SK-N-SH treated with all-trans-retinoic acid at 6 μM for 48 hours (cell line): ENCODE measurements around the gene MYO9A.

Experiments
- CSDC2 ChIP-seq: fragments of 250-450 bp; sonication (Bioruptor Pico); IDR thresholded peaks from 2 replicates; pipeline ENCODE4 v1.5.0; 2020; ENCODE audit warnings: mild to moderate bottlenecking, moderate library complexity
- OSR1 ChIP-seq: fragments of 250-450 bp; sonication (Bioruptor Pico); IDR thresholded peaks from 2 replicates; pipeline ENCODE4 v1.8.0; 2022; ENCODE audit warnings: moderate library complexity, mild to moderate bottlenecking, inconsistent platforms
- RARB ChIP-seq: fragments of 250-450 bp; sonication (Bioruptor Pico); IDR thresholded peaks from 2 replicates; pipeline ENCODE4 v1.8.0; 2021; ENCODE audit warnings: mild to moderate bottlenecking, moderate library complexity
- TOX ChIP-seq: fragments of 250-450 bp; sonication (Bioruptor Pico); IDR thresholded peaks from 2 replicates; pipeline ENCODE4 v1.8.0; 2021; ENCODE audit warnings: mild to moderate bottlenecking, moderate library complexity, borderline replicate concordance
- ZC3H10 ChIP-seq: fragments of 250-450 bp; sonication (Bioruptor Pico); IDR thresholded peaks from 2 replicates; pipeline ENCODE4 v1.5.1; 2021; ENCODE audit warnings: mild to moderate bottlenecking, moderate library complexity
- ZFP3 ChIP-seq: fragments of 250-450 bp; sonication (Bioruptor Pico); IDR thresholded peaks from 2 replicates; pipeline ENCODE4 v1.5.0; 2020; ENCODE audit warnings: mild to moderate bottlenecking, moderate library complexity
- ZNF565 ChIP-seq: fragments of 450-650 bp; formaldehyde crosslinking; conservative IDR thresholded peaks from 2 replicates; pipeline ENCODE4 v1.5.0; 2020; ENCODE audit warnings: low read depth, mild to moderate bottlenecking, moderate library complexity
- ZNF70 ChIP-seq: fragments of 450-650 bp; formaldehyde crosslinking; IDR thresholded peaks from 2 replicates; pipeline ENCODE4 v1.5.0; 2020; ENCODE audit warnings: mild to moderate bottlenecking, moderate library complexity
- TF ChIP-seq, protein P1 (sequence below): fragments of 250-450 bp; sonication (Bioruptor Pico); IDR thresholded peaks from 2 replicates; pipeline ENCODE4 v1.8.0; 2020; ENCODE audit warnings: mild to moderate bottlenecking, moderate library complexity, borderline replicate concordance
- TF ChIP-seq, protein P2 (sequence below): fragments of 250-450 bp; sonication (Bioruptor Pico); IDR thresholded peaks from 2 replicates; pipeline ENCODE4 v1.5.1; 2020; ENCODE audit warnings: low read depth, mild to moderate bottlenecking, moderate library complexity

DNA sequence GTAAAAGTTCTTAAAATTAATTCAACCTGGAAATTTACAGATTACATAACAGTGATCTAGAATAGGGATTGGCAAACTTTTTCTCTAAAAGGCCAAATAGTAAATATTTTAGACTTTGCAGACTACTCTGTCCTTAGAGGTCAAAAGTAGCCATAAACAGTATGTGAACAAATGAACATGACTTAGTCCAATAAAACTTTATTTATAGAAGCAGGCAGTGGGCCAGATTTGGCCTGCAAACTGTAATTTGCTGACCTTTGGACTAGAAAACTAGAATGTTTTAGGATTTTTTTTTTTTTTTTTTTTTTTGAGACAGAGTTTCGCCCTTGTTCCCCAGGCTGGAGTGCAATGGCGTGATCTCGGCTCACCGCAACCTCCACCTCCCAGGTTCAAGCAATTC is 12.3 kb upstream of the MYO9A start:
- TF ChIP-seq ZNF565 (CRISPR knock-in tag) = no peak
- no peak for TF ChIP-seq RARB (CRISPR knock-in tag)
- no peak for TF ChIP-seq ZFP3 (CRISPR knock-in tag)
- TF ChIP-seq, protein P1, sequence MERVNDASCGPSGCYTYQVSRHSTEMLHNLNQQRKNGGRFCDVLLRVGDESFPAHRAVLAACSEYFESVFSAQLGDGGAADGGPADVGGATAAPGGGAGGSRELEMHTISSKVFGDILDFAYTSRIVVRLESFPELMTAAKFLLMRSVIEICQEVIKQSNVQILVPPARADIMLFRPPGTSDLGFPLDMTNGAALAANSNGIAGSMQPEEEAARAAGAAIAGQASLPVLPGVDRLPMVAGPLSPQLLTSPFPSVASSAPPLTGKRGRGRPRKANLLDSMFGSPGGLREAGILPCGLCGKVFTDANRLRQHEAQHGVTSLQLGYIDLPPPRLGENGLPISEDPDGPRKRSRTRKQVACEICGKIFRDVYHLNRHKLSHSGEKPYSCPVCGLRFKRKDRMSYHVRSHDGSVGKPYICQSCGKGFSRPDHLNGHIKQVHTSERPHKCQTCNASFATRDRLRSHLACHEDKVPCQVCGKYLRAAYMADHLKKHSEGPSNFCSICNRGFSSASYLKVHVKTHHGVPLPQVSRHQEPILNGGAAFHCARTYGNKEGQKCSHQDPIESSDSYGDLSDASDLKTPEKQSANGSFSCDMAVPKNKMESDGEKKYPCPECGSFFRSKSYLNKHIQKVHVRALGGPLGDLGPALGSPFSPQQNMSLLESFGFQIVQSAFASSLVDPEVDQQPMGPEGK (CRISPR knock-in tag) = no peak
- no peak for TF ChIP-seq OSR1 (CRISPR knock-in tag)
- TF ChIP-seq CSDC2 = no peak
- TF ChIP-seq TOX (CRISPR knock-in tag) = no peak
- TF ChIP-seq, protein P2, sequence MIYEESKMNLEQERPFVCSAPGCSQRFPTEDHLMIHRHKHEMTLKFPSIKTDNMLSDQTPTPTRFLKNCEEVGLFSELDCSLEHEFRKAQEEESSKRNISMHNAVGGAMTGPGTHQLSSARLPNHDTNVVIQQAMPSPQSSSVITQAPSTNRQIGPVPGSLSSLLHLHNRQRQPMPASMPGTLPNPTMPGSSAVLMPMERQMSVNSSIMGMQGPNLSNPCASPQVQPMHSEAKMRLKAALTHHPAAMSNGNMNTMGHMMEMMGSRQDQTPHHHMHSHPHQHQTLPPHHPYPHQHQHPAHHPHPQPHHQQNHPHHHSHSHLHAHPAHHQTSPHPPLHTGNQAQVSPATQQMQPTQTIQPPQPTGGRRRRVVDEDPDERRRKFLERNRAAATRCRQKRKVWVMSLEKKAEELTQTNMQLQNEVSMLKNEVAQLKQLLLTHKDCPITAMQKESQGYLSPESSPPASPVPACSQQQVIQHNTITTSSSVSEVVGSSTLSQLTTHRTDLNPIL = no peak
- TF ChIP-seq ZNF70 = no peak
- TF ChIP-seq ZC3H10 = no peak
